ENCODE data around the gene TFPT. TPM values are rescaled to one million over a fixed set of nuclear protein-coding genes. Genes with fewer than 3 reads are reported as not detected.

Gene TFPT
- total and polyA plus RNA-seq, 2 donors (not counting 3 experiments of a cell fraction or from before 2014, with no cell fraction given), result 28.3 to 32.1 TPM

GRCh38 chr19:54162884-54163283, 47.4 kb upstream of the TFPT start:
- H3K9ac ChIP-seq (replicated peaks; ENCODE audit: extremely low read depth, insufficient read depth, low read length), result no peak overlapping the region
- BruUV-seq (replicated peaks), result no TSS peak
- peaks cover 4% of the 10 kb centered on the region for H3K79me2 ChIP-seq (ENCODE audit: control insufficient read depth, insufficient read depth, low read length)
- H2AFZ ChIP-seq (ENCODE audit: low read depth, low read length), result no peak overlapping the region
- H3K36me3 ChIP-seq (ENCODE audit: control insufficient read depth in 2 of 2, extremely low read depth in 1 of 2, insufficient read depth in 2 of 2, low read length in 2 of 2), result peaks cover 0 to 3% of the 10 kb centered on the region in 2 experiments
- peaks cover 18% of the 10 kb centered on the region for H3K4me1 ChIP-seq (ENCODE audit: control insufficient read depth, extremely low read depth, insufficient read depth, low read length)
- DNase-seq (ENCODE audit: low read depth, low spot score) (no peak), FAIRE-seq (no peak)
- ChIA-PET CTCF (interaction anchor here (0.6 kb wide), 1 partner anchor 380 kb away, joined by 4 read pairs; no protein-coding TSS in a partner anchor), POLR2A (no interaction called here)
- dilution Hi-C loops (cut with MboI; ENCODE audit: extremely low pct_ligation_motif_present, low sequenced_read_pairs), result no loop called here
- intact Hi-C loops (cut with micrococcal nuclease), result loop anchor here (5.0 kb wide), 2 partner anchors 39 to 294 kb away; partner anchors contain the start of gene RPS9
- no peaks in the 10 kb centered on the region for H3K9me1 ChIP-seq (replicated peaks; ENCODE audit: control insufficient read depth, extremely low read depth, insufficient read depth, low read length)
- no peak overlapping the region for H3K4me2 ChIP-seq (ENCODE audit: insufficient read depth, low read length)
- no peak overlapping the region for H3K4me3 ChIP-seq (replicated peaks in 1 of 3; ENCODE audit: insufficient read depth in 1 of 3, low read depth in 1 of 3, low read length in 3 of 3)
- H3K27ac ChIP-seq (ENCODE audit: insufficient read depth, low read depth, low read length), result no peak overlapping the region
- no peaks in the 10 kb centered on the region for H4K20me1 ChIP-seq (replicated peaks; ENCODE audit: control insufficient read depth, extremely low read depth, insufficient read depth, low read length)
- H3K9me3 ChIP-seq (replicated peaks; ENCODE audit: control insufficient read depth, insufficient read depth, low read length), result no peaks in the 10 kb centered on the region
- TF ChIP-seq CTCF (IDR thresholded peaks at IDR 0.05; ENCODE audit: extremely low read depth in 1 of 2, insufficient read depth in 1 of 2, low read depth in 1 of 2, low read length in 2 of 2), result no peak
- TF ChIP-seq MYC (IDR thresholded peaks at IDR 0.05; ENCODE audit: low read depth, low read length), result no peak
- TF ChIP-seq, protein P1, sequence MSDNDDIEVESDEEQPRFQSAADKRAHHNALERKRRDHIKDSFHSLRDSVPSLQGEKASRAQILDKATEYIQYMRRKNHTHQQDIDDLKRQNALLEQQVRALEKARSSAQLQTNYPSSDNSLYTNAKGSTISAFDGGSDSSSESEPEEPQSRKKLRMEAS (IDR thresholded peaks at IDR 0.05; ENCODE audit: insufficient read depth, insufficient read length), result no peak
- no peak for TF ChIP-seq GATA2 (IDR thresholded peaks at IDR 0.05; ENCODE audit: insufficient read depth, insufficient read length, low read depth, low read length)
- no peak for TF ChIP-seq POLR2AphosphoS5 (IDR thresholded peaks at IDR 0.05; ENCODE audit: insufficient read depth, low read depth, low read length)
- TF ChIP-seq JUN (IDR thresholded peaks at IDR 0.05; ENCODE audit: borderline replicate concordance, insufficient read depth, insufficient read length, low read depth), result no peak
- TF ChIP-seq EZH2 (IDR thresholded peaks at IDR 0.05; ENCODE audit: borderline replicate concordance, low read depth, low read length, severe bottlenecking), result no peak
- no peak for TF ChIP-seq POLR2A (IDR thresholded peaks at IDR 0.05; ENCODE audit: low read depth, low read length)
- no peak for TF ChIP-seq FOS (IDR thresholded peaks at IDR 0.05; ENCODE audit: borderline replicate concordance, insufficient read depth, low read length)
- peaks cover 0 to 8% of the 10 kb centered on the region in 2 experiments for H3K27me3 ChIP-seq (ENCODE audit: control insufficient read depth in 2 of 2, insufficient read depth in 2 of 2, low read length in 2 of 2)

Data from endothelial cell of umbilical vein (primary cell).